Peyer's patch (tissue), 4 donors: ENCODE data around the gene YIPF4. TPM values are rescaled to one million over a fixed set of nuclear protein-coding genes. Genes with fewer than 3 reads are reported as not detected.
A peak's percentile ranks its signal among the peaks of the same experiment; 100 is the strongest.

Source experiments
- DNase-seq, 3 donors: peaks; one replicate each; pipeline ENCODE4 v3.0.0-alpha.2; 2017 to 2019
- H3K27ac ChIP-seq, 4 donors: fragments of 200-600 bp; sonication (generic); one replicate each; pipeline ENCODE4 v1.5.1; 2016 to 2019
- H3K27me3 ChIP-seq, 2 donors: fragments of 200-600 bp; sonication (generic); one replicate each; pipeline ENCODE4 v1.5.1; 2019
- H3K36me3 ChIP-seq, 3 donors: fragments of 200-600 bp; sonication (generic); one replicate each; pipeline ENCODE4 v1.5.1; 2016 to 2019
- H3K4me1 ChIP-seq, 4 donors: fragments of 200-600 bp; sonication (generic); one replicate each; pipeline ENCODE4 v1.5.1; 2016 to 2019
- H3K4me3 ChIP-seq, 4 donors: fragments of 200-600 bp; sonication (generic); 1 replicate in 3 of 4; 2 replicates in 1 of 4; pipeline ENCODE4 v1.5.1; 2016 to 2019; ENCODE audit warnings: mild to moderate bottlenecking in 1 of 4
- H3K9me3 ChIP-seq, 4 donors: fragments of 200-600 bp; sonication (generic); one replicate each; pipeline ENCODE4 v1.5.1; 2016 to 2019; ENCODE audit warnings: mild to moderate bottlenecking in 1 of 4
- CTCF ChIP-seq, 6 experiments: fragments of 450-650 bp in 4 of 6; fragments of 200-600 bp in 2 of 6; sonication (generic) in 1 of 6; IDR thresholded peaks; one replicate each; pipeline ENCODE4 v1.5.1; 2017 to 2019; ENCODE audit warnings: antibody characterized with exemption in 6 of 6, mild to moderate bottlenecking in 3 of 6, moderate library complexity in 1 of 6
- POLR2A ChIP-seq, 2 donors: fragments of 450-650 bp; IDR thresholded peaks; one replicate each; pipeline ENCODE4 v1.5.1; 2017; ENCODE audit warnings: antibody characterized with exemption in 2 of 2, mild to moderate bottlenecking in 2 of 2, moderate library complexity in 2 of 2
- total RNA-seq, 4 donors: library from RNA; depleted of rRNA; stranded (reverse); fragments of >200 nt; gene quantifications; one replicate each; pipeline ENCODE4 v1.1.0, GENCODE V29; 2016

YIPF4 gene
- total RNA-seq, 4 donors from 2014 or later = 12.4 to 19.6 (median 15.4) TPM

- H3K9me3 ChIP-seq = no peaks in the 10 kb centered on the region
- no peak overlapping the region for H3K4me3 ChIP-seq
- H3K4me1 ChIP-seq = no peaks in the 10 kb centered on the region
- no peaks in the 10 kb centered on the region for H3K27me3 ChIP-seq
- no peaks in the 10 kb centered on the region for H3K36me3 ChIP-seq
- DNase-seq = no peak
- no peak overlapping the region for H3K27ac ChIP-seq
- no peak for TF ChIP-seq CTCF (IDR thresholded peaks at IDR 0.05)
- TF ChIP-seq POLR2A (IDR thresholded peaks at IDR 0.05) = no peak
These were observed 40.2 kb upstream of the YIPF4 start for GRCh38 chr2:32237488-32237887.

- Histone ChIP-seq H3K27me3 (no peaks in the 10 kb centered on the region), H3K4me1 (no peaks in the 10 kb centered on the region)
- no peak for TF ChIP-seq POLR2A (IDR thresholded peaks at IDR 0.05)
- no peak for TF ChIP-seq CTCF (IDR thresholded peaks at IDR 0.05)
These were observed 39.7 kb upstream of the YIPF4 start for GRCh38 chr2:32237996-32238395.

GRCh38 chr2:32242331-32242730, 35.4 kb upstream of the YIPF4 start:
- Histone ChIP-seq H3K4me1 (no peaks in the 10 kb centered on the region), H3K9me3 (no peaks in the 10 kb centered on the region), H3K36me3 (no peaks in the 10 kb centered on the region), H3K27me3 (no peaks in the 10 kb centered on the region), H3K27ac (no peak overlapping the region), H3K4me3 (no peak overlapping the region)
- no peak for DNase-seq
- no peak for TF ChIP-seq POLR2A (IDR thresholded peaks at IDR 0.05)
- TF ChIP-seq CTCF (IDR thresholded peaks at IDR 0.05) = no peak

More at GRCh38 chr2:32237996-32238395, 39.7 kb upstream of the YIPF4 start:
- Histone ChIP-seq H3K27ac (no peak overlapping the region), H3K4me3 (no peak overlapping the region), H3K9me3 (no peaks in the 10 kb centered on the region), H3K36me3 (no peaks in the 10 kb centered on the region)
- DNase-seq = no peak

- Histone ChIP-seq H3K9me3 (no peaks in the 10 kb centered on the region), H3K4me3 (no peak overlapping the region), H3K36me3 (no peaks in the 10 kb centered on the region), H3K27ac (no peak overlapping the region), H3K4me1 (no peaks in the 10 kb centered on the region), H3K27me3 (no peaks in the 10 kb centered on the region)
- DNase-seq = peak in 1 of 3 donors; percentile 60
- TF ChIP-seq POLR2A (IDR thresholded peaks at IDR 0.05) (no peak), CTCF (IDR thresholded peaks at IDR 0.05) (no peak)
These were observed 30.8 kb upstream of the YIPF4 start for GRCh38 chr2:32246911-32247310.

GRCh38 chr2:32248299-32248698, 29.4 kb upstream of the YIPF4 start:
- no peak for DNase-seq
- no peak overlapping the region for H3K27ac ChIP-seq
- H3K4me1 ChIP-seq = no peaks in the 10 kb centered on the region
- H3K27me3 ChIP-seq = no peaks in the 10 kb centered on the region
- no peaks in the 10 kb centered on the region for H3K36me3 ChIP-seq
- H3K4me3 ChIP-seq = no peak overlapping the region
- TF ChIP-seq CTCF (IDR thresholded peaks at IDR 0.05) (no peak), POLR2A (IDR thresholded peaks at IDR 0.05) (no peak)
- H3K9me3 ChIP-seq = no peaks in the 10 kb centered on the region

GRCh38 chr2:32249731-32250236, 27.9 kb upstream of the YIPF4 start:
- H3K4me3 ChIP-seq = no peak overlapping the region
- H3K27me3 ChIP-seq = no peaks in the 10 kb centered on the region
- no peak overlapping the region for H3K27ac ChIP-seq
- no peaks in the 10 kb centered on the region for H3K9me3 ChIP-seq
- DNase-seq = no peak
- no peaks in the 10 kb centered on the region for H3K36me3 ChIP-seq
- TF ChIP-seq CTCF (IDR thresholded peaks at IDR 0.05) = no peak
- no peak for TF ChIP-seq POLR2A (IDR thresholded peaks at IDR 0.05)
- no peaks in the 10 kb centered on the region for H3K4me1 ChIP-seq
